ENCODE measurements around the gene LENG9.

Gene LENG9

GRCh38 chr19:54425382-54425723 lies 38.2 kb downstream of the LENG9 start:
- TF ChIP-seq CTCF (IDR thresholded peaks at IDR 0.05; ENCODE audit: low read depth, low read length) = no peak
- DNase-seq = no peak
- H3K27me3 ChIP-seq (ENCODE audit: insufficient read depth, low read depth, severe bottlenecking) = no peaks in the 10 kb centered on the region
- no peak overlapping the region for H3K27ac ChIP-seq
- H3K9me3 ChIP-seq (ENCODE audit: severe bottlenecking) = no peaks in the 10 kb centered on the region
- H3K4me3 ChIP-seq (ENCODE audit: low read depth, low read length) = no peak overlapping the region
- no peaks in the 10 kb centered on the region for H3K36me3 ChIP-seq

DNA sequence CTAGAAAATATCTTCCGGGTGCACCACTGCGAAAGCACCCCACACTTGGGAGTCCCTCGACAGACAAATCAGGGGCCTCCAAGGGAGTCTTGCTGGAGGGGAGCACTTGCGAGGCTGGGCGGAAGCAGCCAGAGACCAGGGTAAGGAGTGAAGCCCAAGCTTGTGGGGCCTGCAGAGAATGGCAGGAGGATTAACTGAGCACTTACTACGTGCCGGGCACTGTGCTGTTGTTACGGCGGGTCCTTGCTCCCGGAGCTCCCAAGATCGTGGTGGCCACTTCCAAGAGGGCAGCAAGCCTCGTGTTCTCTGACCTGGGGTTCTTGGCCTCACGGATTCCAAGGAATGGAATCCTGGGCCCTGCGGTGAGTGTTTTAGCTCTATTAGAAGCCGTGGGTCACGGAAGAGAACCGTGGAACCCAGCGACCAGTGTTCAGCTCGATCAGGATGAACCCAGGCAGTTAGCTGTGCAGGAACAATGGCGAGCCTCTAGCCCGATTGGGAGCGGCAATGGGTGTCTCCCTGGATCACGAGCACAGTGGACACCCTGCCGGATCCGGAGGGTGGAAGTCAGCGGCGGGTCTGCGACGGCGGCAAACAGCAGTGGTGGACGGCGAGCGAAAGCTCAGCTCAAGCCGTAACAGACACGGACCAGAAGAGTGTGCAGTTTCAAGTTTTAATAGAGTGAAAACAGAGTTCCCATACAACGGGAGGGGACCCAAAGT lies 38.8 kb downstream of the LENG9 start:
- DNase-seq = no peak
- Histone ChIP-seq H3K27ac (no peak overlapping the region), H3K36me3 (no peaks in the 10 kb centered on the region), H3K27me3 (ENCODE audit: insufficient read depth, low read depth, severe bottlenecking) (no peaks in the 10 kb centered on the region), H3K4me3 (ENCODE audit: low read depth, low read length) (no peak overlapping the region), H3K9me3 (ENCODE audit: severe bottlenecking) (no peaks in the 10 kb centered on the region)
- no peak for TF ChIP-seq CTCF (IDR thresholded peaks at IDR 0.05; ENCODE audit: low read depth, low read length)

GRCh38 chr19:54424201-54424600 lies 39.4 kb downstream of the LENG9 start:
- TF ChIP-seq CTCF (IDR thresholded peaks at IDR 0.05; ENCODE audit: low read depth, low read length) = no peak
- no peak overlapping the region for H3K27ac ChIP-seq
- H3K4me3 ChIP-seq (ENCODE audit: low read depth, low read length) = no peak overlapping the region
- DNase-seq = no peak
- H3K27me3 ChIP-seq (ENCODE audit: insufficient read depth, low read depth, severe bottlenecking) = no peaks in the 10 kb centered on the region
- H3K9me3 ChIP-seq (ENCODE audit: severe bottlenecking) = no peaks in the 10 kb centered on the region
- H3K36me3 ChIP-seq = no peaks in the 10 kb centered on the region

DNA sequence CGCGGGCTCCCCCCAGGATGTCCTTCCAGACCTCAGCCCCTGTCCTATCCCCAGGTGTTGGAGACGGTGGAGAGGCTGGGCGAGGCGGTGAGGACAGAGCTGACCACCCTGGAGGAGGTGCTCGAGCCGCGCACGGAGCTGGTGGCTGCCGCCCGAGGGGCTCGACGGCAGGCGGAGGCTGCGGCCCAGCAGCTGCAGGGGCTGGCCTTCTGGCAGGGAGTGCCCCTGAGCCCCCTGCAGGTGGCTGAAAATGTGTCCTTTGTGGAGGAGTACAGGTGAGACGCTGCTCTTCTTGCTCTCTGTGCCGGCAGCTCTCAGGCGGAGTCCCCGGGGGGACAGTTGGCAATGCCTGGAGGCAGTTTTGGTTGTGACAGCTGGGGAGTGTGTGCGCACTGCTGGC lies 41.4 kb downstream of the LENG9 start:
- Histone ChIP-seq H3K36me3 (no peaks in the 10 kb centered on the region), H3K27me3 (ENCODE audit: insufficient read depth, low read depth, severe bottlenecking) (no peaks in the 10 kb centered on the region), H3K27ac (no peak overlapping the region), H3K9me3 (ENCODE audit: severe bottlenecking) (no peaks in the 10 kb centered on the region), H3K4me3 (ENCODE audit: low read depth, low read length) (no peak overlapping the region)
- TF ChIP-seq CTCF (IDR thresholded peaks at IDR 0.05; ENCODE audit: low read depth, low read length) = no peak
- DNase-seq = no peak

DNA sequence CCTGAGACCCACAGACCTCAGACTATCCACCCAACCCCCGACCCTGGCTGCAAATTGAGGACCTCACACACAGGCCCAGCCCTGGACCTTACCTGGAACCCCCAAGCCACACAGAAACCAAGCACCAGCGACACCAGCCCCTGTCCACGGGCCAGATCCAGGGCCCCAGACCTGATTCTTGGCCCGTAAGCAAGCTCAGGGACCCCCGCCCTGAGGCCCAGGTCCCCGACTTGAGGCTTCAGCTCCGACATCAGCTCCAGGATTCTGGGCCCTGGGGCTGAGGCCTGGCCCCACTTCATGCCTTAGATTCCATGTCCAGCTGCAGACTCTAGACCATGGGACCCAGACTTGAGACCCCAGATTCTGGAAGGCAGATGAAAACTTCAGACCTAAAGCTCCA lies 42.1 kb downstream of the LENG9 start:
- no peaks in the 10 kb centered on the region for H3K9me3 ChIP-seq (ENCODE audit: severe bottlenecking)
- no peaks in the 10 kb centered on the region for H3K36me3 ChIP-seq
- DNase-seq = no peak
- H3K27me3 ChIP-seq (ENCODE audit: insufficient read depth, low read depth, severe bottlenecking) = no peaks in the 10 kb centered on the region
- no peak overlapping the region for H3K27ac ChIP-seq
- H3K4me3 ChIP-seq (ENCODE audit: low read depth, low read length) = no peak overlapping the region
- TF ChIP-seq CTCF (IDR thresholded peaks at IDR 0.05; ENCODE audit: low read depth, low read length) = no peak

- Histone ChIP-seq H3K9me3 (ENCODE audit: severe bottlenecking) (no peaks in the 10 kb centered on the region), H3K27me3 (ENCODE audit: insufficient read depth, low read depth, severe bottlenecking) (no peaks in the 10 kb centered on the region), H3K36me3 (no peaks in the 10 kb centered on the region), H3K27ac (no peak overlapping the region), H3K4me3 (ENCODE audit: low read depth, low read length) (no peak overlapping the region)
- no peak for DNase-seq
- TF ChIP-seq CTCF (IDR thresholded peaks at IDR 0.05; ENCODE audit: low read depth, low read length) = no peak
These were observed 42.4 kb downstream of the LENG9 start for GRCh38 chr19:54421169-54421516.

Data from WERI-Rb-1 (cell line).